ENCODE results near the gene L3MBTL4.
"Not testable (repeated sequence)": the region's sequence is repeated elsewhere in the genome, so short reads cannot be mapped to it uniquely, and the experiment has no call there.

Gene L3MBTL4

DNA sequence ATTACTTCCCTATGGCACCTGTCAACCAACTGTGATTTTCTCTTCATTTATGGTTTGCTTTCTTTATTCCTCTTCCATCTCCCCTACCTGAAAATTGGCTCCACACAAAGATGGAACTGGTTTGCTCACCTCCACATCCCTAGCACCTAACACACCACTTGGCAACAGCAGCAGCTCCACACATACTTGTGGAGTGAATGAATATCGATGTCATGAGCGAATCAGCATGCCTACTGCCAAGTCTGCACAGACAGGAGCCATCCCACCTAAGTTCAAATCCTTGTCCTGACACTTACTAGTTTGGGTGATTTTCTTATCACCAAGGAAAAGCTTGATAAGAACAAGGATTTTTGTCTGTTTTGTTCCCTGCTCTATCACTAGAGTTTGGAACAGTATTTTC is 328.0 kb downstream of the L3MBTL4 start:
- no peak overlapping the region for H3K4me3 ChIP-seq (ENCODE audit: insufficient read depth in 1 of 2, low read depth in 1 of 2, low read length in 2 of 2)

DNA sequence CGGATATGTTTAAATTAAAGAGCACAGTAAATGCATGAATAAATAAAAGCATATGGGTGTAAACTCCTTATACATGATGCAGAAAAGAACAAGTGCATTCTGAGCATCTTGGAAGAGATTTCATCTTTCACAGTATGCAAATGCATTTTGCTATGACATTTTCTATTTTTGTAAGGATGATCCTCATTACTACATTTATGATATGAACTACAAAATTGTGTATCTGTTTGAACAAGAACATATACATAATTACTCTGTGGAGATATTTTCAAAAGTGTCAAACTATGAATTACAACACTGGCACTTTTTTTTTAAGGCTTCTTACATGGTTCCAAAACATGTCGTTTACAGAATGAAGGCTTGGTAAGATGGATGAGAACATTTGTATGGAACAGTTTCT is 335.3 kb downstream of the L3MBTL4 start:
- Histone ChIP-seq H3K23ac (ENCODE audit: low read length in 2 of 2) (no peak overlapping the region), H2AFZ (ENCODE audit: low read depth, low read length) (no peak overlapping the region), H4K91ac (ENCODE audit: low read length) (no peak overlapping the region), H3K27me3 (ENCODE audit: control insufficient read depth in 1 of 2, insufficient read depth in 1 of 2, low read length in 2 of 2) (no peaks in the 10 kb centered on the region), H3K18ac (ENCODE audit: low read depth in 1 of 2, low read length in 2 of 2) (no peak overlapping the region), H2BK15ac (ENCODE audit: low read depth, poor library complexity, severe bottlenecking) (no peak overlapping the region), H4K8ac (ENCODE audit: low read length) (no peak overlapping the region), H3K4me1 (ENCODE audit: control insufficient read depth, insufficient read depth, low read depth, low read length) (no peaks in the 10 kb centered on the region), H2BK12ac (ENCODE audit: low read length in 2 of 2) (no peak overlapping the region), H3K4me3 (ENCODE audit: insufficient read depth in 1 of 2, low read depth in 1 of 2, low read length in 2 of 2) (no peak overlapping the region), H3K9me3 (ENCODE audit: control insufficient read depth, low read length) (no peaks in the 10 kb centered on the region), H3K9ac (ENCODE audit: low read length) (no peak overlapping the region), H2BK5ac (ENCODE audit: low read depth, low read length, poor library complexity, severe bottlenecking) (no peak overlapping the region), H2AK5ac (ENCODE audit: low read length, severe bottlenecking) (no peak overlapping the region), H3K14ac (ENCODE audit: low read length in 2 of 2) (no peak overlapping the region), H3K79me1 (replicated peaks; ENCODE audit: low read length, poor library complexity, severe bottlenecking) (no peaks in the 10 kb centered on the region), H3K36me3 (ENCODE audit: control insufficient read depth in 1 of 2, insufficient read depth in 2 of 2, low read depth in 1 of 2, low read length in 2 of 2) (no peaks in the 10 kb centered on the region), H3K4ac (ENCODE audit: low read depth in 1 of 2, low read length in 2 of 2) (no peak overlapping the region), H2BK120ac (ENCODE audit: low read depth, low read length) (no peak overlapping the region), H3K27ac (ENCODE audit: low read length, poor library complexity, severe bottlenecking) (no peak overlapping the region), H3K4me2 (ENCODE audit: low read length, poor library complexity, severe bottlenecking) (no peak overlapping the region)
- DNase-seq, result no peak
- WGBS, result no CpG with 5 or more reads among the region's 2 CpGs

More for the DNA sequence above, 328.0 kb downstream of the L3MBTL4 start:
- no peak for DNase-seq
- peaks cover 9% of the 10 kb centered on the region for H3K9me3 ChIP-seq (ENCODE audit: control insufficient read depth, low read length)
- no peak overlapping the region for H3K27ac ChIP-seq (ENCODE audit: low read length, poor library complexity, severe bottlenecking)
- no peaks in the 10 kb centered on the region for H3K4me1 ChIP-seq (ENCODE audit: control insufficient read depth, insufficient read depth, low read depth, low read length)
- H3K36me3 ChIP-seq (ENCODE audit: control insufficient read depth in 1 of 2, insufficient read depth in 2 of 2, low read depth in 1 of 2, low read length in 2 of 2), result no peaks in the 10 kb centered on the region
- no peak overlapping the region for H3K14ac ChIP-seq (ENCODE audit: low read length in 2 of 2)
- no peak overlapping the region for H3K9ac ChIP-seq (ENCODE audit: low read length)
- no peak overlapping the region for H2BK15ac ChIP-seq (ENCODE audit: low read depth, poor library complexity, severe bottlenecking)
- WGBS, result 67% methylated on average over 2 of the region's 2 CpGs
- H3K4ac ChIP-seq (ENCODE audit: low read depth in 1 of 2, low read length in 2 of 2), result no peak overlapping the region
- no peak overlapping the region for H4K8ac ChIP-seq (ENCODE audit: low read length)
- H3K4me2 ChIP-seq (ENCODE audit: low read length, poor library complexity, severe bottlenecking), result no peak overlapping the region
- no peak overlapping the region for H3K18ac ChIP-seq (ENCODE audit: low read depth in 1 of 2, low read length in 2 of 2)
- H3K27me3 ChIP-seq (ENCODE audit: control insufficient read depth in 1 of 2, insufficient read depth in 1 of 2, low read length in 2 of 2), result no peaks in the 10 kb centered on the region
- H2BK12ac ChIP-seq (ENCODE audit: low read length in 2 of 2), result no peak overlapping the region
- H2AK5ac ChIP-seq (ENCODE audit: low read length, severe bottlenecking), result no peak overlapping the region
- no peak overlapping the region for H3K23ac ChIP-seq (ENCODE audit: low read length in 2 of 2)
- H4K91ac ChIP-seq (ENCODE audit: low read length), result no peak overlapping the region
- no peak overlapping the region for H2AFZ ChIP-seq (ENCODE audit: low read depth, low read length)
- H2BK5ac ChIP-seq (ENCODE audit: low read depth, low read length, poor library complexity, severe bottlenecking), result no peak overlapping the region
- H3K79me1 ChIP-seq (replicated peaks; ENCODE audit: low read length, poor library complexity, severe bottlenecking), result no peaks in the 10 kb centered on the region
- H2BK120ac ChIP-seq (ENCODE audit: low read depth, low read length), result no peak overlapping the region

DNA sequence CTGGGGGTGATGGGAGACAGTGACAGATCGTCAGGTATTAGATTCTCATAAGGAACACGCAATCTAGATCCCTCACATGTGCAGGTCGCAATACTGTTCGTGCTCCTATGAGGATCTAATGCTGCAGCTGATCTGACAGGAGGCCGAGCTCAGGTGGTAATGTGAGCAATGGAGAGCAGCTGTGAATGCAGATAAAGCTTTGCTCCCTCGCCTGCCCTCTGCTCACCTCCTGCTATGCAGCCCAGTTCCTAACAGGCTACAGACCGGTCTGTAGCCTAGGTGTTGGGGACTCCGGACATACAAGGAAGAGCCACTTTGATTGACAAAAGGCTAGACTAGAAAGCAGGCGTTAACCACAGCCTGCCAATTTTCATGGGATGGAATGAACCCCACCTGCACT is 335.8 kb downstream of the L3MBTL4 start:
- H2BK5ac ChIP-seq (ENCODE audit: low read depth, low read length, poor library complexity, severe bottlenecking), result no peak overlapping the region
- H3K14ac ChIP-seq (ENCODE audit: low read length in 2 of 2), result no peak overlapping the region
- H2BK15ac ChIP-seq (ENCODE audit: low read depth, poor library complexity, severe bottlenecking), result no peak overlapping the region
- no peak overlapping the region for H3K9ac ChIP-seq (ENCODE audit: low read length)
- H3K4me3 ChIP-seq (ENCODE audit: insufficient read depth in 1 of 2, low read depth in 1 of 2, low read length in 2 of 2), result no peak overlapping the region
- no peak overlapping the region for H3K4me2 ChIP-seq (ENCODE audit: low read length, poor library complexity, severe bottlenecking)
- no peak overlapping the region for H2BK120ac ChIP-seq (ENCODE audit: low read depth, low read length)
- no peaks in the 10 kb centered on the region for H3K27me3 ChIP-seq (ENCODE audit: control insufficient read depth in 1 of 2, insufficient read depth in 1 of 2, low read length in 2 of 2)
- H3K18ac ChIP-seq (ENCODE audit: low read depth in 1 of 2, low read length in 2 of 2), result no peak overlapping the region
- H3K27ac ChIP-seq (ENCODE audit: low read length, poor library complexity, severe bottlenecking), result no peak overlapping the region
- no peaks in the 10 kb centered on the region for H3K9me3 ChIP-seq (ENCODE audit: control insufficient read depth, low read length)
- no peaks in the 10 kb centered on the region for H3K4me1 ChIP-seq (ENCODE audit: control insufficient read depth, insufficient read depth, low read depth, low read length)
- H2BK12ac ChIP-seq (ENCODE audit: low read length in 2 of 2), result no peak overlapping the region
- no peak overlapping the region for H2AK5ac ChIP-seq (ENCODE audit: low read length, severe bottlenecking)
- H4K91ac ChIP-seq (ENCODE audit: low read length), result no peak overlapping the region
- H3K36me3 ChIP-seq (ENCODE audit: control insufficient read depth in 1 of 2, insufficient read depth in 2 of 2, low read depth in 1 of 2, low read length in 2 of 2), result no peaks in the 10 kb centered on the region
- H3K23ac ChIP-seq (ENCODE audit: low read length in 2 of 2), result peak overlapping the region in 1 of 2 experiments; percentile 32
- H3K79me1 ChIP-seq (replicated peaks; ENCODE audit: low read length, poor library complexity, severe bottlenecking), result no peaks in the 10 kb centered on the region
- no peak overlapping the region for H3K4ac ChIP-seq (ENCODE audit: low read depth in 1 of 2, low read length in 2 of 2)
- H2AFZ ChIP-seq (ENCODE audit: low read depth, low read length), result no peak overlapping the region
- DNase-seq, result no peak
- no peak overlapping the region for H4K8ac ChIP-seq (ENCODE audit: low read length)
- WGBS, result 80% methylated on average over 9 of the region's 9 CpGs

DNA sequence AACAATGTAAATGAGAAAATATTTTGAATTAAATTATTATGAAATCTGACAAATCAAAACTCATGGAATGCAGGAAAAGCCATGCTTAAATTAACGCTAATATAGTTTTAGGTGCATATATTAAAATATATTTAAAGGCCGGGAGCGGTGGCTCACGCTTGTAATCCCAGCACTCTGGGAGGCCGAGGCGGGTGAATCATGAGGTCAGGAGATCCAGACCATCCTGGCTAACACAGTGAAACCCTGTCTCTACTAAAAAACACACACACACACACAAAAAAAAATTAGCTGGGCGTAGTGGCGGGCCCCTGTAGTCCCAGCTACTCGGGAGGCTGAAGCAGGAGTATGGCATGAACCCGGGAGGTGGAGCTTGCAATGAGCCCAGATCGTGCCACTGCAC is 342.3 kb downstream of the L3MBTL4 start:
- 94% methylated on average over 8 of the region's 11 CpGs for WGBS
- H3K4me2 ChIP-seq (ENCODE audit: low read length, poor library complexity, severe bottlenecking); H3K9me3 ChIP-seq (ENCODE audit: control insufficient read depth, low read length); H3K36me3 ChIP-seq (ENCODE audit: control insufficient read depth in 1 of 2, insufficient read depth in 2 of 2, low read depth in 1 of 2, low read length in 2 of 2); H3K23ac ChIP-seq (ENCODE audit: low read length in 2 of 2); H3K18ac ChIP-seq (ENCODE audit: low read depth in 1 of 2, low read length in 2 of 2); H2BK5ac ChIP-seq (ENCODE audit: low read depth, low read length, poor library complexity, severe bottlenecking); H3K4me1 ChIP-seq (ENCODE audit: control insufficient read depth, insufficient read depth, low read depth, low read length); H4K91ac ChIP-seq (ENCODE audit: low read length); H2BK120ac ChIP-seq (ENCODE audit: low read depth, low read length); H2BK15ac ChIP-seq (ENCODE audit: low read depth, poor library complexity, severe bottlenecking); H2AFZ ChIP-seq (ENCODE audit: low read depth, low read length); H3K4ac ChIP-seq (ENCODE audit: low read depth in 1 of 2, low read length in 2 of 2); H3K27me3 ChIP-seq (ENCODE audit: control insufficient read depth in 1 of 2, insufficient read depth in 1 of 2, low read length in 2 of 2); H3K14ac ChIP-seq (ENCODE audit: low read length in 2 of 2); H4K8ac ChIP-seq (ENCODE audit: low read length); H3K4me3 ChIP-seq (ENCODE audit: insufficient read depth in 1 of 2, low read depth in 1 of 2, low read length in 2 of 2); H3K79me1 ChIP-seq (replicated peaks; ENCODE audit: low read length, poor library complexity, severe bottlenecking); H2AK5ac ChIP-seq (ENCODE audit: low read length, severe bottlenecking); H3K9ac ChIP-seq (ENCODE audit: low read length); H2BK12ac ChIP-seq (ENCODE audit: low read length in 2 of 2); DNase-seq; H3K27ac ChIP-seq (ENCODE audit: low read length, poor library complexity, severe bottlenecking): not testable (repeated sequence)
